ENCODE measurements around the gene PCCB.
"Not testable (repeated sequence)": the region's sequence is repeated elsewhere in the genome, so short reads cannot be mapped to it uniquely, and the experiment has no call there.

Gene PCCB

GRCh38 chr3:136263251-136263650, 13.1 kb downstream of the PCCB start:
- no peak for DNase-seq

GRCh38 chr3:136266468-136267125, 16.5 kb downstream of the PCCB start:
- not testable (repeated sequence) for DNase-seq

DNA sequence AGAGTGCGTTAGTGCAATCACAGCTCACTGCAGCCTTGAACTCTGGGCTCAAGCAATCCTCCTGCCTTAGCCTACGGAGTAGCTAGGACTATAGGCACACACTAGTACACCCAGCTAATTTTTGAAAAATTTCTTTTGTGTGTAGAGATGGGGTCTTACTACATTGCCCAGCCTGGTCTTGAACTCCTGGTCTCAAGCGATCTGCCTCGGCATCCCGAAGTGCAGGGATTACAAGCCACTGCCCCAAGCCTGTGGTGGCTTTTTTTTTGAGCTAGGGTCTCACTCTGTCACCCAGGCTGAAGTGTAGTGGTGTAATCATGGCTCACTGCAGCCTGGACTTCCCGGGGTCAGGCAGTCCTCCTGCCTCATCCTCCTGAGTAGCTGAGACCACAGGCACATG, 17.1 kb downstream of the PCCB start:
- DNase-seq: no peak

GRCh38 chr3:136270179-136270578, 20.0 kb downstream of the PCCB start:
- no peak for DNase-seq

DNA sequence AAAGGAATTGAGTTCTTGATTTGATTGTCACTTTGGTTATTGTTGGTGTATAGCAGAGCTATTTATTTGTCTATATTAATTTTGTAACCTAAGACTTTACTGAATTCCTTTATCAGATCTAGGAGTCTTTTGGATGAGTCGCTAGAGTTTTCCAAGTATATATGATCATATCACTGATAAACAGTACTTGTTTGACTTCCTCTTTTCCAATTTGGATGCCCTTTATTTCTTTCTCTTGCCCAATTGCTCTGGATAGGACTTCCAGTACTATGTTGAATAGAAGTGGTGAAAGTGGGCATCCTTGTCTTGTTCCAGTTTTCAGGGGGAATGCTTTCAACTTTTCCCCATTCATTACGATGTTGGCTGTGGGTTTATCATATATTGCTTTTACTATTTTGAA, 21.5 kb downstream of the PCCB start:
- DNase-seq: not testable (repeated sequence)

DNA sequence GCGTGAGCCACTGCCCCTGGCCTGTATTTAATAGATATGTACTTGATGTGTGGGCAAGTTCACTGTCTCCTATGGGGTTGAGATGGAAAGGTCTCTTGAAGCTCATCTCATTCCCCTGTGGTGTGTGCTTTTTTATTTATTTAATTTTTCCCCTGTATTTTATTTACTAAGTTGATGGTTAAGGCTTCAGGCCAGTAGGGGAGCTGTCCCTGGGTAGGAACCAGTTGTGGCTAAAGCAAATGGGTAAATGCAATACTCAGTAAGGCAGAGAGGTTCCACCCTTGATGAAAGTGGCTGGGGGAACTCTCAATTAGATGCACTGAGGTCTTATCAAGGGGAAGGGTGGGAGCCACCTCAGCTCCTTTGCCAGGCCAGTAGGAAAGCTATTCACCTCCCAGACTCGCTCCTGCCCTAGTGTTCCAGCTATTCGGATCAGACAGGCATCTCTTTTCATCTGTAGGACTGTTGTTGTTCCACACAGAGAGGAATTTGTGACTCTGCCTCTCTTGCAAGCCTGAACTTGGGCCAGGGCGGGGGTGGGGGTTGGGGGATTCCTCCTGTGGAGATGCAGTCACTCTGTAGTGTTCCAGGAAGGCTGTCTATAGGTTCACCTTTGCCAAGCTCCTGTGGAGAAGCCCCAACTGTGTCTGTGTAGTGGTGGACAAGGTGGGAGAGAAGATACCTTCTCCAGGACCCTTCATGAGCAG, 26.1 kb downstream of the PCCB start:
- no peak for DNase-seq

DNA sequence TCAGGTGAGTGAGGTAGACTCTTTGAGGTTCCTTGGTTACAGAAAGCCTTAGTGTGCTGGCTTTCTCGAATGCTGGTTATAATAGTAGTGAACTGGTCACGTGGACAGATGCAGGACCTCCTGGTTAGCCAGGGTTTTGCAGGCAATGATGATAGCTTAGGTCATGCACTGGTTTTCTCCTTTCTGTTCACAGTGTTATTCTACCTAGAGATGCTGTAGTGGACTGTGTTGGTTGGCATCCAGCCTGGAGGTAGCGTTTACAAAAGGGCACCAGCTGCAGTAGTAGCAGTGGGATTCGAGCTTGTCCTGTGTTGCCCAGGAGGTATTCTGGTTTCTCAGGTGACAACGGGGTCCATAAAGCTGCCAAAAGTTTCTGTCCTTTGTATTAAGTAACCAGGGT, 27.0 kb downstream of the PCCB start:
- DNase-seq: no peak

- DNase-seq: no peak
These were observed 27.5 kb downstream of the PCCB start for GRCh38 chr3:136277634-136278033.

GRCh38 chr3:136279092-136279491, 29.0 kb downstream of the PCCB start:
- DNase-seq: no peak

DNA sequence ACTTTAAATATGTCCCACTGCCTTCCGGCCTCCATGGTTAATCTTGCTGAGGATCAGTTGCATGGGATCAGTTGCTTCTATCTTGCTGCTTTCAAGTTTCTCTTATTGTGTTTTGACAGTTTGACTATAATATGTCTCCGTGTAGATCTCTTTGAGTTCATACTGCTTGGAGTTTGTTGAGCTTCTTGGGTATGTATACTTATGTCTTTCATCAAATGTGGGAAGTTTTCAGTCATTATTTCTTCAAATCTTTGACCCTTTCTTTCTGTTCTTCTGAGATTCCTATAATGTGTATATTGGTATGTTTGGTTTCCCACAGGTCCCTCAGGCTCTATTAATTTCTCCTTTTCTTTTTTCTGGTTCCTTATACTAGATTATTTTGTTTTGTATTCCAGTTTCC, 30.8 kb downstream of the PCCB start:
- no peak for DNase-seq

- DNase-seq: no peak
These were observed 31.9 kb downstream of the PCCB start for GRCh38 chr3:136281966-136282520.

GRCh38 chr3:136283627-136284026, 33.5 kb downstream of the PCCB start:
- DNase-seq: no peak

DNA sequence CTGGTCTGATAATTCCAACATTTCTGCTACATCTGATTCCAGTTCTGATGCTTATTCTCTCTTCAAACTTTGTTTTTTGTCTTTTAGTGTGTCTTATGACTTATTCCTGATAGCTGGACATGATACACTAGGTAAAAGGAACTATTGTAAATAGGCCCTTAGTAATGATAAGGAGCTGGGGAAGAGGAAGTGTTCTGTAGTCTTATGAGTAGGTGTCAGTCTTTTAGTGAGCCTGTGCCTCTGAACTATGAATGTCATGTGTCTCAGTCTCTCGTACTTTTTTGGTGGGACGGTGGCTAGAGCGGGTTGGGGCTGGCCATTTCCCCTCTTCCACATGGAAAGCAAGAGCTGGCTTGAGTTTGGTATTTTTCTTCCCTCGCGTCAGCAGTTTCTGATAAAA, 41.2 kb downstream of the PCCB start:
- DNase-seq: no peak

GRCh38 chr3:136292500-136292899, 42.4 kb downstream of the PCCB start:
- no peak for DNase-seq

- no peak for DNase-seq
These were observed 43.1 kb downstream of the PCCB start for GRCh38 chr3:136293279-136293678.

DNA sequence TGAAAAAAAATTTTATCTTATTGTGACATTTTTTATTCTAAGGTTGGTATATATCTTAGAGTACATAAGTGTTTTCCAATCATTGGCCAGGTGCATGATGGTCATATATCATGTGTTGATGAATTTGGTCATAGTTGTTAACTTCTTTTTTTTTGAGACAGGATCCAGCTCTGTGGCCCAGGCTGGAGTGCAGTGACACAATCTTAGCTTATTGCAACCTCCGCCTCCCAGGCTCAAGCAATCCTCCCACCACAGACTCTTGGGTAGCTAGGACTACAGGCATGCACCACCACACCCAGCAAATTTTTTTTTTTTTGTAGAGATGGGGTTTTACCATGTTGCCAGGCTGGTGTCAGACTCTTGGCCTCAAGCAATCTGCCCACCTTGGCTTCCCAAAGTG, 44.0 kb downstream of the PCCB start:
- DNase-seq: no peak

DNA sequence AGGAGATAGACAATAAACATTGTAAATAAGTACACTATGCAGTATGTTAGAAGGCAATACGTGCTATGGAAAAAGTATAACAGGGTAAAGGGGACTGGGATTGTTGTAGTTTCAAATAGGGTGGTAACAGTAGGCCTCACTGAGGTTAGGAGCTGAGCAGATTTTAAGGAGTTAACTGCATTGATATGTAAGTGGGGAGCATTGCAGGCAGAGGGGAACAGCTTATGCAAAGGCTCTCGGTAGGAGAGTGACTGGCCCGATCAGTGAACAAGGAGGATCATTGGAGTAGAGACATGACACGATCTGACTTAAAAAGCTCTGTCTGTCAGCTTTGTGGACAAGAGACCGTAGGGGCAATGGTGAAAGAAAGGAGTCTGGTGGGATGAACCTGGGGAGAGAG, 46.8 kb downstream of the PCCB start:
- DNase-seq: no peak

DNA sequence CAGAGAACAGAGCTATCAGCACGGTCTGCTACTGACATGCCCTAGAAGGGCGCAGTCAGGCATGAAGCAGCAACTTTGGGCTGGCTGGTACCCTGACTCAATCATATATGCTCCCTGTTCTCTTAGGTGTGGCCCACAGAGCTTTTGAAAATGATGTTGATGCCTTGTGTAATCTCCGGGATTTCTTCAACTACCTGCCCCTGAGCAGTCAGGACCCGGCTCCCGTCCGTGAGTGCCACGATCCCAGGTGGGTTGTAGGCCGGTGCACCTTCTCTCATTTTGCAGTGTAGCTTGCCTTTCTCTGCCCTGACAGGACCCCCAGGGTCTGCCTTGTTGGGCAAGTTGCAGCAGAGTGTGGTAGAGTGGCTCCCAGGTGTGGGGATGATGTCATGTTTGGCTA, 47.7 kb downstream of the PCCB start:
- no peak for DNase-seq

- DNase-seq: no peak
These were observed 50.3 kb downstream of the PCCB start for GRCh38 chr3:136300444-136300843.

GRCh38 chr3:136305879-136306278, 55.7 kb downstream of the PCCB start:
- DNase-seq: no peak

DNA sequence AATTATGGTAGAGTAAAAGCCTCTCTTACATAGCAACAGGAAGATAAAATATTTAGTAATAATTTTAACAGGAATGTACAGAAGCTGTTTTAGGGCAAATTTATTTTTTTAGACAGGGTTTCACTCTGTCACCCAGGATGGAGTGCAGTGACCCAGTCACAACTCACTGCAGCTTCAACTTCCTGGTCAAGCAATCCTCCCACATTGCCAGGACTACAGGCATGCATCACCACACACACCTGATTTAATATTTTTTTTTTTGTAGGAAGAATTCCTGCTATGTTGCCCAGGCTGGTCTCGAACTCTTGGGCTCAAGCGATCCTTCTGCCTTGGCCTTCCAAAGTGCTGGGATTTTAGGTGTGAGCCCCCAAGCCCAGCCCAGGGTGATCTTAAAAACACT, 61.1 kb downstream of the PCCB start:
- no peak for DNase-seq

GRCh38 chr3:136311968-136312367, 61.8 kb downstream of the PCCB start:
- DNase-seq: no peak

DNA sequence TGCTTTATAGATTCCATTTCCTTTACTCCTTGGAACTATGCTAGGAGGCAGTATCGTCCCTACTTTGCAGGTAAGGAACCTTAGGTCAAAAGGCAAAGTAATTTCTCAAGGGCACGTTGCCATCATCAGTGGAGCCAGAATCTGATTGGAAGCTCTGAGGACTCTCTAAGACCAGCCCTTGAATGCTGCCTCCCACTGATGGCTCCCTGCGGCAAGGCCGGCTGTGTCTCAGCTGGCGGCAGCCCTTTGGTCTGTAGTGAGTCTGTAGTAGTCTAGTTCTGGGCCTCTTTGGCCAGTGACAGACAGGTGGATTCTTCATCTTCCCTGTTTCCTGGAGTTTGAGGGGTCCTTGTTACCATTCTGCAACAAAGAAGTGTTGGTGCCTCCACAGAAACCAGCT, 76.2 kb downstream of the PCCB start:
- no peak for DNase-seq

DNA sequence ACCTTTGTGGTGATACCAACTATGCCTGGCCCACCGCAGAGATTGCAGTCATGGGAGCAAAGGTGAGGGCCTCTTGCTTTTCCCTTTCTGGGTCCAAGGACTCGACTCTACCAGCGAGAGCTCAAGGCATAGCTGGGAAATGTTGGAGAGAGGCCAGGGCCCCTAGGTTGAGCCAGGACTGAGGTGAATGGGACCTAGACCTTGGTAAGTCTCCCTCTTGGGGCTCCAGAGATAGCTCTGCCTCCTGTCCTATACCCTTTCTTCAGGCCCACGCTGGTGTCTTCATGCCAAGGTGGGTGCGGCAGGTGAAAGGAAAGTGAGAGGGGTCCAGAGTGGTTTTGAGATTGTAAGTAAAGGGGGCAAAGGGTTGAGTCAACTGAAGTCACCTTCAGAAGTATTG, 77.5 kb downstream of the PCCB start:
- no peak for DNase-seq

DNA sequence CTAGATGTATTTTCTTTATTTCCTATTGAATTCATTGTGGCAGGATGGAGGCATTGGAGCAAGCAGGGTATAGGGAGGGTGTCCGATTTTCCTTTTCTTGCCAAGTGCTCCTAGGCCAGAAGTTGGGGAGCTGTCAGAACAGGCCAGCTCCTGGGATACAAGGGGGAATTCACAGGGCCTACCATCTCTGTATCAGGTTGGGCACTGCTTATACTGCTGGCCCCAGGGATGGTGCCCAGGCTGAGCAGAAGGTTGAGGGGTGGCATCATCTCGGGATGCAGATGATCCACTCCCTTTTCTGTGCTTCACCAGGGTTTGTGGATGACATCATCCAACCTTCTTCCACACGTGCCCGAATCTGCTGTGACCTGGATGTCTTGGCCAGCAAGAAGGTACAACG, 79.5 kb downstream of the PCCB start:
- DNase-seq: no peak

Data from CD4-positive, alpha-beta T cell treated with Interleukin-10 for 1 hour (primary cell).